SKM-1 (cell line): ENCODE data around the gene FRMD8.

Experiments used
- DNase-seq: peaks from one replicate; lab custom pipeline; 2025; ENCODE audit not compliant: unreplicated experiment; lab: John Stamatoyannopoulos, UW

Gene FRMD8

DNA sequence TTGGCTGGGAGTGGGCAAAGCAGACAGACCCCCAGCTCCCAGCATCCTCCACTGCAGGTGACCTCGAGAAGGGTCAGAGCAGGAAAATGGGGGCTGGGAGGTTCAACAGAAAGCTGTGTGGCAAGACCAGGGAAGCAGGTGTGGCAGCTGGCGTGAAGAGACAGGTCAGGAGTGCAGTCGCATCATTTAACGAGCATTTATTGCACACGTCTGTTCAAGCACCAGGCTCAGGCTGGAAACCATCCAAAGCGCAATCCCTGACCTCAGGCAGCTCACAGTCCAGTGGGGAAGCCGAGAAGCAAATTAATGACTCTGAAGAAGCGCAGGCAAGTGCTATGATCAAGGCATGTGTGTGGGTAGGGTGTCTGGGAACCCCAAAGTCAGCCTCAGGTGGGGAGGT is 11.4 kb upstream of the FRMD8 start:
- no peak for DNase-seq

DNA sequence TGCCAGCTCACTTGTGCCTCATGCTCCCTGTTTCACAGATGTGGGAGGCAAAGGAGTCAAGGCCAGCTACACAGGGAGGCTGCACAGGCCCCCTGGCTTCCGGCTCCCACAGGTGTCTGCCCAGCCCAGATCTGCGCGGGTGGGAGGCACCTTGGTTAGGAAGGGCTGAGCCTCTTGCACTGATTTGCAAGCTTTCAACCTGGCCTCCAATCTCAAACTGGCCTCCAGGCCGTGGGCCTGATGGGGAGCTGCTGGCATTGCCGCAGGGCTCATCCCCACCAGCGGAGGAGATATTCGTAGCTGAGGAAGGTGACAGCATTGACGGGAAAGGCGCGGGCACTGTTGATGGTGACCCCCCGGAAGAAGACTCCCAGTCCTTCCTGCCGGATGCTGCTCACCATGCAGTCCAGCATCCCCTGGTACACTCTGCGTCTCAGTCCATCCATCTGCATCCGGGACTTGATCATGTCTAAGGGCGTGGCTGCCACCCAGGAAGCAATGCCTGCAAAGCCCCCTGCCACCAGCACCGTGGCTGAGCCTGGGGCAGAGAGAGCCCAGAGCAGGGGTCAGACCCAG is 10.2 kb upstream of the FRMD8 start:
- no peak for DNase-seq

DNA sequence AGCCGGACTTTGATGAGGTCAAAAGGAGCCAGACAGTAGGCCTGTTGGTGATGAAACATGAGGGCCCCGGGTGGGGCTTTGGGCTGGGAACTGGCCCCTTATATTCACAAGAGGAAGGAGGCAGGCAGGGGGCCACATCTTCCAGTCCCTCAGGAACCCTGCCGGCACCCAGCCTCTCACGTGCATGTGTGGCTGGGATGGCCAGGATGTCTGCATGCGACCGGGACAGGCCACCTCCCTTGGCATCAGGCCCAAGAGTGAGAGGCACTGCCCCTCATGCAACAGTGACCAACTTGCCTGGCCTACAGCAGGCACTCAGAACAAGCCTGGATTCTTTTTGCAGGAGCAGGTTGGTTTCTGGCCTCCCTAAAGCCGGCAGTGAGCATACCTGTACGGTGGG is 9.4 kb upstream of the FRMD8 start:
- DNase-seq: no peak

DNA sequence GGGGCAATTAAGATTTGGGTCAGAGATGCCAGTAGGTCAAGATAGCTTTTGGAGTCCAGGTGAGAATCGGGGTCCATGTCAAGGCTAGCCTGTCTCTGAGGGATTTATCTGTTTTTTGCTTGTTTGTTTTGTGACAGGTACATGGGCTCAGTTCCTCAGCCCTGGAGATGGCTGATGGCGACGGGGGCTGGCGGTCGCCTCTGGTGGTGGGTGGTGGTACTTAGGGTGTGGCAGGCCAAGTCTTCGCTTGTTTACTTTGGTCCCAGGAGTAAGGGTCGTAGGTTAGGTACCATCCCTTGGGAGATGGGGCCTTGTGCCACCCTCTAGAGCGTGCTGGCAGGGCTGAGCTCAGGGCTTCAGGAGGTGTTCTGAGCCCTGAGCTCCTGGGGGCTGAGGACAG is 8.7 kb upstream of the FRMD8 start:
- no peak for DNase-seq

- DNase-seq: peak; percentile 45
Measured at GRCh38 chr11:65378208-65378927, 8.1 kb upstream of the FRMD8 start.

- DNase-seq: no peak
Measured at GRCh38 chr11:65378928-65379638, 7.4 kb upstream of the FRMD8 start.

DNA sequence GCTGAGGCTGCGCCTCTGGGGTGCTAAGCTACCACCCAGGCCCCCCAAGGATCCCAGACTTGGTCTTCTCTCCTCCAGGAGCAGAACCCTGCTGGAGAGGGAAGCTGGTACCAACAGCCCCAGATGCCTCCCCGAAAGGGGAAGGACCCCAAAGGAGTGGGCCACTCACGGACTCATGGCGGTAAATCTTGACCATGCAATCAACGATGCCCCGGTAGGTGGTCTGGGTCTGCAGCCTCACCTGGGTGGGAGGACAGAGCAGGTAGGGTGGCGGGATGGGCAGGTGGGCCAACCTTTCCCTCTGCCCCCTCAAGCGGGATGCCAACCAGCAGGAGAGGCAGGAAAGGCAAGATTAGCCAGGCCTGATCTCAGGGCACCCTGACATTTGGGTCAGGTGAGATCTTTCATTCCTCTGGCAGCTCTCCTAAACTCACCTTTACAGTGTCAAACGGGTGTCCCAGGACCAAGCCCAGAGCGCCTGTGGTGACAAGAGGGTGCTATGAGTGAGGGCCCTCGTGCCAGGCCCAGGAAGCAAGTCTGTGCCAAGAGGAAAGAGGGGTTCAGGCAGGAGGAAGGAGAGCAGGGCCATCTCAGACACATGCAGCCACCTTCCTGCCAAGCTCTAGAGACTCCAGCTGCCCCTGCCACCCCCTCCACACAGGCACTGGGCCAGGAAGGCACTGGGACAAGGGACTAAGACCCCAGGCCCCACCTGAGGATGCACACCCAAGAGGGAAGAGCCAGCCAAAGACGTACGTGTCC is 6.6 kb upstream of the FRMD8 start:
- no peak for DNase-seq

DNA sequence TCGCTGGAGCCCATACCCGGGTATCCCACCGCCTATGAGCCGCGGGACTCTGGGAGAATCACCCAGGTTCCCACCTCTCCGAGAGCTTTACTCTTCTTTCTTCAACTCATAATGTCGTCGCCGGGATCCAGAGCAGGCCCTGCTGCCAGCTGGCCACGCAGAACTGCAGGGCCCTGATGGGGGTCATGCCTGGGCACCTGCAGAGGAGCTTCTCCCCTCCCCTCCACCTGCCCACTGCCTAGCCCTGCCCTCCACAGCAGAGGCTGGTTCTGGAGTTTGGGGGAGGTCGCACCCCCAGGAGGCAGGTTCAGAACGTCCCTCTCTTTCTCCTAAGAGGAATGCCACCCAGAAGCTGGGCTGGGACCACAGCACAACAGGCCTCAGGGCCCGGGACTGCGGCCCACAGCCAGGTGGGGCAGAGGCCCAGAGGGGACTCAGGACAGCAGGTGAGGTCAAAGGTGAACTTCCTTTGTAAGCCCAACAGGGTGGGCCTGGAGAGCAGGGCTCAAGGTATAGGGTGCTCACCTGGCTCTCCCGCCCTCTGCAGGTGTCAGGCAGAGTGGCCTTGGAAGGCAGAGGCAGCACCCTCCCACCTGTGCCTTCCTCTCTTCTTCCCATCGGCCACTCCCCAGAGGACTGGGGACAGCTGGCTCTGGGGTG is 5.8 kb upstream of the FRMD8 start:
- no peak for DNase-seq

- DNase-seq: peak; percentile 30
Measured at GRCh38 chr11:65381716-65382032, 4.8 kb upstream of the FRMD8 start.

DNA sequence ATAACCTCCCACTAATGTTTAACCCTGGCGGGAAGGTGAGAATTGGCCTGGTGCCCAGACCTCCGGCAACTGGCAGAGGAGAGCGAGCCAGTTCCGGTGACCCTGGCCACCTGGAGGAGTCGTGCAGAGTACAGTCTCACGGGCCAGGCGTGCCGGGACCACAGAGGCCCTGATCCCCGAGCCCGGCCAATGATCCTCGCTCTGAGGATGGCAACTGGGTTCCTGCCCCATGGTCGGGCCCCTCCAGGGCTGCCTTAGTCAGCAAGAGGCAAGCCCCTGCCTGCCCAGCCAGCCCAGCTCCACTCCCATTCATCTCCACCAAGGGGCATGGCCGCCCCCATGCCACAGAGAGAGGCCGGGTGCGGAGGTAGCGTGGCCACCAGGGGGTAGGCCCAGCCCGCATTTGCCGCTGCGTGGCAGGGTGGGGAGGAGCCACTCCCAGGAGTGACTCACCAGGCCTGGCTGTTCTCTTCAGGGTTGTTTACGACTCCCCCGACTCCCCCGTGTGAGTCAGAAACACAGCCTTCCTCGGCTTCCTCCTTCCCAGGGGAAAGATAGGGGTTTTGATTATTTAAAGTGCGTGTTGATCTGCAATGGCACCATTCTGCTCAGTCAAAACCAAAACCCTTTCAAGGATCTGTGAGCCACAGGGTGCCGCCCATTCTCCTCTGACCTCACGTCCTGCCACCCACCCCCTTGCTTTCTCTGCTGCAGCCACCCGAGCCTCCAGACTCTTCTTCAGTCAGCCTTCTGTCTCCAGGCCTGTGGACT is 4.2 kb upstream of the FRMD8 start, which contains the start of gene SLC25A45:
Gene SLC25A45 (minus strand): TSS at position 614 of the 771 bp plus-strand sequence. CDS start 695 bp downstream, outside the sequence.
- DNase-seq: peak; percentile 70

GRCh38 chr11:65382804-65383368 is 3.6 kb upstream of the FRMD8 start:
- DNase-seq: no peak

DNA sequence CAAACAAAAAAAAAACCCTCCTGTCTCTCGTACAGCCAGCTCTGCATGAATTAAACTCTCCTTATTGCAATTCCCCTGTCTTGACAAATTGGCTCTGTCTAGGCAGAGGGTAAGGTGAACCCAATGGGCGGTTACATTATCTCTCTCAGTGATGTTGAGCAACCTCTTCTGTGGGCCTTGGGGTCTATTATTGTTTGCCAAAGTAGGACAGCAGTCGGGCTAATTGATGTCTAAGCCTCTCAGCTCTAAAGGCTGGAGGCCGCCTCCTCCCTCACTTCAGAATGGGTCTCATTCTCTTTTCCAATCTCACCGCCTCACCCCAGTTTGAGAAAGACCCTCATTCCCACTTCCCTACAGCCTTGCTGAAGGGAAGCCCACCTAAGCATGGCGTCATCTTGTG is 2.7 kb upstream of the FRMD8 start:
- no peak for DNase-seq

DNA sequence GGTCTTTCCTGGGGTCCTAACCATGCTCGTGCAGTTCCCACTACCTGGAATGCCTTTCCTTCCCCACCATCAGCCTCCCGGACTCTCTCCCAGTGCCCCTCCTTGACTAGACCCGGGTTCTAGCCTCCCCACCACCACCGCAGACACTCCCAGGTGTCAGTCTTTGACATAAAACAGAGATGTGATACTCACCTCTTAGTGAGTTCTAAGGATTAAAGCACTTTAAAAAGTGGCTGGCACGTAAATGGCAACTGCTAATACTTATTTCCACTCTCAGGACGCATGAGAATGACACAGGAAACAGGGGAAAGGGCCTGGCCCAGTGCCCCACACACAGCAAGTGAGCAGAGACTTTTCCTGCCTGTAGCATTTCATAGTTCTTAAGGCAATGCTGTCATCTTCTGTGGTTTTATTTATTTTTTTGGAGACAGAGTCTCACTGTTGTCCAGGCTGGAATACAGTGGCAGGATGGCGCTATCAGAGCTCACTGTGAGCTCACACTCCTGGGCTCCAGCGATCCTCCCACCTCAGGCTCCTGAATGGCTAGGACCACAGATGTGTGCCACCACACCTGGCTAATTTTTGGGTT is 2.0 kb upstream of the FRMD8 start:
- DNase-seq: no peak

DNA sequence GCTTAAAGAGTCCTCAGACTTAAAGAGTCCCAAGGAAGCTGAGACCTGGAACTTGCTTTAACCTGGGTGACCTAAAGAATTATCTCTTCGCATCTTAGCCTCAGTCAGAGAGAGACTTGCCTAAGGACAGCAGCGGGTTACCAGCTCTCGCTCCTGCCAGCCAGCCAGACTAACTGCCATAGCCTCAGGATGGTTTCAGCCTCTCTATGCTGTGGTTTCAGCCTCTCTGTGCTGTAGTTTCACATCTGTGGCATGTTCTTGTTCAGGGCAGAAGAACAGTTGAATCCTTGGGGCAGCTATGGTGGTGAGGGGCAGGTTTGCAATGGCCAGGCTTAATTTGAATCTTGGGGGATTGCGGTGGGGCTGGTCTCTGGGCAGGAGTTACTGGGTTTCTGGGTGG is 2.3 kb downstream of the FRMD8 start:
- DNase-seq: no peak

DNA sequence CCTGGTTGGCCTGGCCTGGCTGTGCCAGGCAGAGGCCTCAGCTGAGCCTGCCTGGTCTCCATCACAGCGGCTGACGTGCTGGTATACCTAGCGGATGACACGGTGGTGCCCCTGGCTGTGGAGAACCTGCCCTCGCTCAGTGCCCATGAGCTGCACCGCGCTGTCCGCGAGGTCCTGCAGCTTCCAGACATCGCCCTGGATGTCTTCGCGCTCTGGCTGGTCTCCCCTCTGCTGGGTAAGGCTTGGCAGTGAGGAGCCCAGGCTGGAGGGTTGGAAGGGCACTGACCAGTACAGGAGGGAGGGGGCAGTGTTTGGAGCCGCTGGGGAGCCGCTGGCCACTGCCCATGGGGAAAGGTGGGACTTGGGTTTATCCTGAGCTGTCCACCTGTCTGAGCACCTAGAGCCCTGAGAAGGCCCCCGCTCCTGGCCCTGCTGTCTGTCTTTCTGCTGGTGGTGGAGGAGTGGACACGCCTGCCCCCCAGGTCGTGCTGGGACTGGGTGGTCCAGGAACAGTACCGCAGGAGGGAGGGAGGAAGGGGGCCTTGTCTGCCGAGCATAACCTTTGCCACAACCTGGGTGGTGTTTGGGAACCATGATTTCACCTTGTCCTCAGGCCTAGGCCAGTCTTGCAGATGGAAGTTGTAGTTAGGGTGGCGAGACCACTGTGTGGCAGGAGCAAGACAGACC is 3.0 kb downstream of the FRMD8 start:
- DNase-seq: no peak

DNA sequence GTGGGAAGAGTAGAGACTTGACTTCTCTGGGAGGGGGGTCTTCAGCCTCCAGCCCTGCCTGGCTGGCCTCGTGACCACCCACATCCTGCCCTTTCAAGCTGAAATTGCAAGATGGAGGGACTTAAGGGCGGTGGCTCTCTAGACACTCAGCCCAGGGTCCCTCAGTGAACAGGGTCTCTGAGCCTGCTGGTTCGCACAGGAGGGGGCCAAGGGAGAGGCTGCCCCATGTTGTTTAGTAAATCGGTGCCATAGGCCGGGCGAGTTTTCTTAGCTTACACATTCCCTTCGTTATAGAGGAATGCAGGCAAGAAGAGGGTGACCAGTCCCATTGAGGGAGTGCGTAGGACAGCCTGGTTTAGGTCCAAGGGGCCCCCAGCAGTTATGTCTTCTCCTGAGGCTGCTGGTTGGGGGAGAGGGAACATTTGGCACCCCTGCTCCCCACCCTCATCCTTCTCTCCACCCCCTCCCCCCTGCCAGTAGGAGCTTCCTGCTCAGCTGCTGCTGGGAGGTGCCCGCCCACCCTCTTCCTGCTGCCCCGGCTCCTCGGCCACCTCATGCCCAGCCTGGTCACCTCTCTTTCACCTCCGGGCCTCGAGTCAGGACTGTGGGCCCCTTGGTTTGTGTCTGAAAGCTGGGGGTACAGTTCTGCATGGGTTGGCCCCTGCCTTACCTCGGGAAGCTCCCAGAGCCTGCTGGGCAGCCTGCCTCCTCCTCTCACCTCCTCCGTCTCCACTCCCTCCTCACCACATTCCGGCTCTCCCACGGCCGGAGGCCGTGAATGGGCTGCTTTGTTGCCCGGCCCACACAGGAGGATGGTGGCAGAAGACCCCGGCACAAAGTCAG is 3.9 kb downstream of the FRMD8 start:
- no peak for DNase-seq

GRCh38 chr11:65390996-65391395 is 4.6 kb downstream of the FRMD8 start:
- no peak for DNase-seq

- no peak for DNase-seq
Measured at GRCh38 chr11:65392186-65392829, 5.9 kb downstream of the FRMD8 start.
